Measurements from ENCODE around the gene PRCP. TPM values are rescaled to one million over a fixed set of nuclear protein-coding genes. Genes with fewer than 3 reads are reported as not detected.

Gene PRCP
- total RNA-seq, 6 experiments from 2014 or later = 51.2 to 63.3 (median 57.5) TPM

DNA sequence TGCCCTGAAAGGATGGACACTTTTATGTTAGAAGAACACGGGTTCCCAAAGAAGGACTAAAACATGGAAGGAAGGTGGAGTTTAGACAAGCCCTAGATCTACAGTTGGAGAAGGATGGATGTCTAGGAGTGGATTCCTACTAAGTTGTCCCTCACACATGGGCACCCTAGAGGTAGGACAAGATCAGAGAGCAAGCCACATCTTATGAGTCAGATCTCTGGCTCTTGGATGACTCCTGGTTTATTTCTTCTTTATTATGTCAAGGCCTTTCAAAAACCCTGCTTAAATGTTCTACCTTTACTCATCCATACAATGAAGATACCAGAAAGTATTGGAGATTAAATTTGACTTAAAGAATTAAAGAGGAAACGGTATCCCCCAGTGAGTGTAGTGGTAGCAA lies 34.4 kb downstream of the PRCP start:
- peak overlapping the region; percentile 52; the same call in 1 of the 2 replicates for H3K27ac Mint-ChIP-seq
- H3K27me3 Mint-ChIP-seq (ENCODE audit: insufficient read depth) = no peaks in the 10 kb centered on the region
- H3K4me3 Mint-ChIP-seq = no peak overlapping the region
- DNase-seq = peak; percentile 56
- H3K4me1 Mint-ChIP-seq (ENCODE audit: low read depth) = peaks cover 66% of the 10 kb centered on the region
- no peaks in the 10 kb centered on the region for H3K36me3 Mint-ChIP-seq (ENCODE audit: low read depth)
- no peaks in the 10 kb centered on the region for H3K9me3 Mint-ChIP-seq
- TF ChIP-seq, protein P1, sequence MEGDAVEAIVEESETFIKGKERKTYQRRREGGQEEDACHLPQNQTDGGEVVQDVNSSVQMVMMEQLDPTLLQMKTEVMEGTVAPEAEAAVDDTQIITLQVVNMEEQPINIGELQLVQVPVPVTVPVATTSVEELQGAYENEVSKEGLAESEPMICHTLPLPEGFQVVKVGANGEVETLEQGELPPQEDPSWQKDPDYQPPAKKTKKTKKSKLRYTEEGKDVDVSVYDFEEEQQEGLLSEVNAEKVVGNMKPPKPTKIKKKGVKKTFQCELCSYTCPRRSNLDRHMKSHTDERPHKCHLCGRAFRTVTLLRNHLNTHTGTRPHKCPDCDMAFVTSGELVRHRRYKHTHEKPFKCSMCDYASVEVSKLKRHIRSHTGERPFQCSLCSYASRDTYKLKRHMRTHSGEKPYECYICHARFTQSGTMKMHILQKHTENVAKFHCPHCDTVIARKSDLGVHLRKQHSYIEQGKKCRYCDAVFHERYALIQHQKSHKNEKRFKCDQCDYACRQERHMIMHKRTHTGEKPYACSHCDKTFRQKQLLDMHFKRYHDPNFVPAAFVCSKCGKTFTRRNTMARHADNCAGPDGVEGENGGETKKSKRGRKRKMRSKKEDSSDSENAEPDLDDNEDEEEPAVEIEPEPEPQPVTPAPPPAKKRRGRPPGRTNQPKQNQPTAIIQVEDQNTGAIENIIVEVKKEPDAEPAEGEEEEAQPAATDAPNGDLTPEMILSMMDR (IDR thresholded peaks at IDR 0.05) = no peak

DNA sequence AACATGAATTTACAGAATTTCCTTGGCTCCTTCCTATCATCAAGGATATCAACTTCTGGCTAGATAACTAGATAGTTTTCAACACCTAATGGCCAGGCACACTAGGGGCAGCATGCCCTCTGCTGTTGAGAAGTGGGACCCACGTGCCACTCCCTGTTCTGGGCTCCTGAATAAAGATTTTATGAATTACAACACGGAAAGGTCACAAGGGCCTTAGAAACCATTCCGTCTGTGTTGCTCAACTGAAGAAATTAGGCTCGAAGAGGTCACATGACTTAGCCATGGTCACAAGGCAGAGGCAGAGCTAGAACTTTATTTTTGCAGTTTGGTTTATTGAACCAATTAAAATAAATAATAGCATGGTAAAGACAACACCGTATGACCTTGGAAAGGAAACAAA lies 36.0 kb downstream of the PRCP start:
- H3K27ac Mint-ChIP-seq = peak overlapping the region; percentile 54
- no peaks in the 10 kb centered on the region for H3K36me3 Mint-ChIP-seq (ENCODE audit: low read depth)
- peak; percentile 51 for DNase-seq
- no peaks in the 10 kb centered on the region for H3K27me3 Mint-ChIP-seq (ENCODE audit: insufficient read depth)
- TF ChIP-seq, protein P1 (IDR thresholded peaks at IDR 0.05) = peak; percentile 81
- H3K4me3 Mint-ChIP-seq = no peak overlapping the region
- no peaks in the 10 kb centered on the region for H3K9me3 Mint-ChIP-seq
- H3K4me1 Mint-ChIP-seq (ENCODE audit: low read depth) = peaks cover 69% of the 10 kb centered on the region

DNA sequence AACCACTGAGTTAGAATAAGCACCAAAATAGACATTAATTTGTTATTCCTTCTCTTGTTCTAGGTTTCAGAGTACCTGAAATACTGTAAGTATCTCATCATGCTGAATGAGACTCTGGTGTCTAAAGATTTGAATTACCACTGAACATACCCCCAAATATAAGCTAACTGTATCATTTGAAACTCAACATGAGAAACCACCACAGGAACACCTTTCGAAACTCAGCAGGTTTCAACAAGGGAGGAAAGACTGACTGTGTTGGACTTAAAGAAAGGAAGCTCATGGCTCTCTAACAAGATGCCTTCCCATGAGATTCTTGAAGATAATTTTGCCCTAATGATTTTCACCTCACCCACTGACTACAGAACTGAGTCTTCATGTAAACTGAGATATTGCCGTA lies 37.0 kb downstream of the PRCP start:
- peaks cover 79% of the 10 kb centered on the region for H3K4me1 Mint-ChIP-seq (ENCODE audit: low read depth)
- DNase-seq = no peak
- no peaks in the 10 kb centered on the region for H3K36me3 Mint-ChIP-seq (ENCODE audit: low read depth)
- H3K4me3 Mint-ChIP-seq = no peak overlapping the region
- no peak overlapping the region for H3K27ac Mint-ChIP-seq
- TF ChIP-seq, protein P1 (IDR thresholded peaks at IDR 0.05) = no peak
- no peaks in the 10 kb centered on the region; the same call in 1 of the 2 replicates for H3K27me3 Mint-ChIP-seq (ENCODE audit: insufficient read depth)
- H3K9me3 Mint-ChIP-seq = no peaks in the 10 kb centered on the region

DNA sequence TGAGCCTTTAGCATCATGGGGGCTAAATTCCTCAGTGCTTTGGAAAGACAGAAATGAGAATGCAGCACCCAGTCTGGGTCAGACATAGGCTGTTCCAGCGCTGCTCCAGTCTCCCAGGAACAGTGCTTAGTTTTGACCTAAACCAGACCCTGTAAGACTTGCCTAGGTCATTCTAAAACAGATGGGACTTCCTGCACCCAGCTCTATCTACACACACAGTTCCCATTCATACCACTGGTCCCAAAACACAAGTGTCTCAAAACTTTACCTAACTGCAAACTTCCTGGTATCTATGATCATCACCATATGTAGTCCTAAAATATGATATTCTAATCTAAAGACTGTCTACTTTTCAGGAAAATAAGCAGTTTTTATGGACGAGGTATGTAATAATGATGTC lies 37.9 kb downstream of the PRCP start:
- no peak overlapping the region for H3K27ac Mint-ChIP-seq
- no peaks in the 10 kb centered on the region for H3K9me3 Mint-ChIP-seq
- TF ChIP-seq, protein P1 (IDR thresholded peaks at IDR 0.05) = no peak
- no peak for DNase-seq
- no peak overlapping the region for H3K4me3 Mint-ChIP-seq
- no peaks in the 10 kb centered on the region for H3K36me3 Mint-ChIP-seq (ENCODE audit: low read depth)
- H3K27me3 Mint-ChIP-seq (ENCODE audit: insufficient read depth) = no peaks in the 10 kb centered on the region; the same call in 1 of the 2 replicates
- H3K4me1 Mint-ChIP-seq (ENCODE audit: low read depth) = peaks cover 82% of the 10 kb centered on the region

DNA sequence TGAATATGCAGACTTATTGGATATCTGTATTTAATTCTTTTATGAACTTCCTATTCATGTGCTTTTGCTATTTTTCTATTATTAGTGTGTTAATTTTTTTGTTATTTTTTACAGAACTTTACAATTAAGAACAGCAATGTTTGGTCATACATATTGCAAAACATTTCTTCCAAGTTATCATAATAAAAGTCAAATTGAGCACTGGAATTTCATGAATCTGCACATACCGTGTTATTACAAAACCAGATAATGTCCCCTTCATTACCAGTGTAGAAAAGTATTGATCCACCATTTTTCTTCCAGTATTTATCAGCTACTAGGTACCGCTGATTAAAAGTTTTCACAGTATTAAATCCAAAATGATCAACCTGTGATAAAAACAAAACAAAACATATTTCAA lies 40.5 kb downstream of the PRCP start:
- DNase-seq = no peak
- Mint-ChIP-seq H3K27me3 (ENCODE audit: insufficient read depth) (no peaks in the 10 kb centered on the region; the same call in none of the 2 replicates), H3K4me3 (no peak overlapping the region), H3K4me1 (ENCODE audit: low read depth) (peaks cover 86% of the 10 kb centered on the region), H3K9me3 (no peaks in the 10 kb centered on the region), H3K36me3 (ENCODE audit: low read depth) (peaks cover 5% of the 10 kb centered on the region), H3K27ac (no peak overlapping the region)
- TF ChIP-seq, protein P1 (IDR thresholded peaks at IDR 0.05) = no peak

All from HFFc6 (cell line).